Measurements from ENCODE around the gene RPS6KA5.
"Not testable (repeated sequence)": the region's sequence is repeated elsewhere in the genome, so short reads cannot be mapped to it uniquely, and the experiment has no call there.

Gene RPS6KA5

GRCh38 chr14:91065266-91065665 is 4.8 kb upstream of the RPS6KA5 start:
- DNase-seq, result no peak

GRCh38 chr14:91063119-91063518 is 2.7 kb upstream of the RPS6KA5 start:
- DNase-seq, result peak in 1 of 2 experiments; percentile 14

- no peak for DNase-seq
Measured at GRCh38 chr14:91062600-91062999, 2.2 kb upstream of the RPS6KA5 start.

DNA sequence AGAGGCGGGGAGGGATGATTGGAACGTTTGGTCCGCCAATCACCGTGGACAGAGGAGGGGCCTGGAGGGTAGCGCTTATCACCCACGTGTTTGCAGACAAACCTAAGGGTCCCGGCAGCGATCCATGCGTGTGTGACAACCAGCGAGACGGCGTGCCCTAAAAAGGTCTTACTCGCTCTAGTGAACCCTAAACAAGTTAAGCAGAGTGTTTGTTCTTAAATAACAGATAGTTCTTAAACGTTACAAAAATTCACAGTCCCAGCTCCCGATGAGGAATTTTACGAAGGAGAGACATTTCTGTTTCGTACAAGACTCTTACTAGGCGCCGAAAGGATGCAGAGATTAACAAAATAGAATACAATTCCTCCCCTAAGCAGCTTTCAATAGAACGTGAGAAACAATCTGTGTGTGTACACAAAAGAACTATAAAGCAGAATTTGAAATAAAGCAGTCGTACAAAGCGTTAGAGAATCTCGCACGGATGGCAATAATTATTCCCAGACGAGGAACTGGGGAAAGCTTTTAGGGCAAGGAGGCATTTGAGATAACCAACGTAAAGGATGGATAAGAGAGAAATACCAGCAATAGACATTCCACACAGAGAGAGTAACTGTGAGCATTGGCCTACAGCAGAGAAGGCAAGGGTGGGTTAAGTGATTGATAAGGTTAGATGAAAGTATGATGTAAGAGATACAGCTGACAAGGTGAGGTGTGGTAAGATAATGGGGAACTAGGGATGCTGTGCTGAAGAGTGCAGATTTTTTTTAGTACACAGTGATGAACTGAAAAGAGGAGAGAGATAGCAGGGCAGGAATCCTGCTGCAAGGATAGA is 831 bp upstream of the RPS6KA5 start:
- DNase-seq, result no peak

GRCh38 chr14:91059576-91060350 is 678 bp downstream of the RPS6KA5 start:
- DNase-seq, result peak in 1 of 2 experiments; percentile 81

- DNase-seq, result no peak
Measured at GRCh38 chr14:91058042-91058581, 2.3 kb downstream of the RPS6KA5 start.

GRCh38 chr14:91056361-91056760 is 4.1 kb downstream of the RPS6KA5 start:
- DNase-seq, result no peak

GRCh38 chr14:91055016-91055415 is 5.4 kb downstream of the RPS6KA5 start:
- no peak for DNase-seq

DNA sequence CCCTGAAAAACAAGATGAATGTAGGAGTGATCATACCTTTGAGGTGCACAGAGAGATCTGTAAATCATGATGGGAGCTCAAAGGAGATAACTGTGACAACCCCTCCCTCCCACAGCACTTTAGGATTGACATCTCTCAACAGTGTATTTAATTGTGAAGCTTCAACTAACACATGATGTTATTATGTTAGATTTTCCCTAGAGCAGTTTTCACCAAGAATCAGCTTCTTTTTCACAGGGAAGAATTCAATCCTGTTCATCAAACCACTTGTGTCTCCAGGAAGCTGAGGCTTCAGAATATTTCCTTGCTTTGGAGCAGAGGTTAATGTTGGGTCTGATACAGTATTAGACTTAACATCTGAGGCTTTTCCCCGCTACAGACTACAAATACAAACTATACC is 11.8 kb downstream of the RPS6KA5 start:
- no peak for DNase-seq

DNA sequence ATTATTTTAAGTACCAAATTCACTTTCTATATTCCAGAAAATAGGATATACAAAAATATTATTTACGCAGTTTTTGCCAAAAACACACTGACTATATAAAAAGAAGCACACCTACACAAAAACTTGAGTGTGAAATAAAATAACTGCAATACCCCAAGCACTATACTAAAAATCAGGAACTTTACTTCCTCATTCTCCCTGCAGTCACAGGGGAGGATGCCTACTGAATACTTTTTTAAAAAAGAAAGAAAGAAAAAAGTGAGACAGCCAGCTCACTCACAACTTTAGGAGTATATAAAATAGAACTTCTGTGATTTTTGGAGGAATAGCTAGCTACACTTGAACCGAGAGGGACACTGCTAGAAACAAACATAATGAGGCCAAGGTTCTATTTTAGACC is 12.2 kb downstream of the RPS6KA5 start:
- DNase-seq, result no peak

- peak in 1 of 2 experiments; percentile 23 for DNase-seq
Measured at GRCh38 chr14:91047174-91047753, 13.2 kb downstream of the RPS6KA5 start.

GRCh38 chr14:91046488-91047072 is 13.9 kb downstream of the RPS6KA5 start:
- no peak for DNase-seq

DNA sequence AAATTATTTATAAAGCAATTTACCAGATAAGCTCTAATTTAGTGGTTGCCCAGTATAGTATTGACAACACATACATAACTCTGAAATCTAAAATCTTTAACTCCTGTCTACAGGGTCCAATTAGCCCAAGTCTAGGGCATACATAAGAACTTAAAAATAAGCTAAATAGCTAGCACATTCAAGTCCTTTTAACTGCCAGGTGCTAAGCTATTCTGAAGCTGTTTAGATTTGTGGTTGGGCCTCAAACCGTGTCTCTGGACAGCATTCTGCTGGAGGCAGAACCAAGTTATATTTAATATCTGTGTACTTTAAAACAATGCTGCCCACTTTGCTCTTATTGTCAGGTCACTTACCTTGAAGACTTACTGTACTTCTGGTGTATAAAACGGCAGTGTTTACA is 19.0 kb downstream of the RPS6KA5 start:
- DNase-seq, result no peak

DNA sequence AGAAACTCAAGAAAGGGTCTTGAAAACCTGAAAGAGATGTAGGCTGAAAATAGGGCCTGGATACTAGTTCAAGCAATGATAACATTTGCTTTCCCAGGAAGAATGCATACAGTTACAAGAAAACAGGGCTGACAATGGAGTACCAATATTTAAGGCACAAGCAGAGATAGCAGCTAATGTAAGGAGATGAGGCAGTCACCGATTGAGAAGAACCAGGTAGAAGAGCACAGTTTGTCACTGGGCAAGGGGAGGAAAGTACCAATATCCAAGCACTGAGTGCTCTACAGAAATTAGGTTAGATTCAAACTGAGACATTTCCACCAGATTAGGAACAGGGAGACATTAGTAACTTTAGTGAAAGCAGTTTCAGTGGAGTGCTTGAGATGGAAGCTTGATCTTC is 19.9 kb downstream of the RPS6KA5 start:
- no peak for DNase-seq

- no peak for DNase-seq
Measured at GRCh38 chr14:91038439-91038838, 22.0 kb downstream of the RPS6KA5 start.

GRCh38 chr14:91036741-91037469 is 23.5 kb downstream of the RPS6KA5 start:
- no peak for DNase-seq

GRCh38 chr14:91035855-91036254 is 24.6 kb downstream of the RPS6KA5 start:
- no peak for DNase-seq

DNA sequence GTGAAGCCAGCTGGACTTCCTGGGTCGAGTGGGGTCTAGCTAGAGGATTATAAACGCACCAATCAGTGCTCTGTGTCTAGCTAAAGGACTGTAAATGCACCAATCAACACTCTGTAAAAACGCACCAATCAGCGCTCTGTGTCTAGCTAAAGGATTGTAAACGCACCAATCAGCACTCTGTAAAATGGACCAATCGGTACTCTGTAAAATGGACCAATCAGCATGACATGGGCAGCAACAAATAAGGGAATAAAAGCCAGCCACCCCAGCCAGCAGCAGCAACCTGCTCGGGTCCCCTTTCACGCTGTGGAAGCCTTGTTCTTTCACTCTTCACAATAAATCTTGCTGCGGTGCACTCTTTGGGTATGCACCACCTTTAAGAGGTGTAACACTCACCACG is 26.1 kb downstream of the RPS6KA5 start:
- DNase-seq, result not testable (repeated sequence)

- no peak for DNase-seq
Measured at GRCh38 chr14:91032248-91032647, 28.2 kb downstream of the RPS6KA5 start.

GRCh38 chr14:91031666-91032065 is 28.8 kb downstream of the RPS6KA5 start:
- DNase-seq, result no peak

GRCh38 chr14:91029456-91030217 is 30.8 kb downstream of the RPS6KA5 start:
- DNase-seq, result no peak

DNA sequence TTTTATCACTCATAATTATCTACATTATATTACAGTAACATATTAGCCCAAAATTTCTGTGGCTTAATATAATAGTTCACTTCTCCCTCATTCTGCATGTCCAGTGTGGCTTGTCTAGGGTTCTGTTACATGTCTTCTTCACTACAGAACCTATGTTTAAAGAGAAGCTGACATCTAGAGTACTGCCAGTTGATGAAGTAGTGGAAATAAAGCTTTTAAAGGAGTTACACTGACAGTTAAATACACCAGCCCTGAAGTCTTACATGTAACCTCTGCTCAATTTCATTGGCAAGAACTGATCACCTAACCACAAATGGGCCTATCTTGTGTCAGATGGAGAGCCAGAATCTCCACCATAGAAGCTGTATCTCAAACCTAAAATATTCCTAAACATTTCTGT is 32.9 kb downstream of the RPS6KA5 start:
- no peak for DNase-seq

Measured in NCI-H446 (cell line).